ENCODE data around the gene RCOR2. TPM values are rescaled to one million over a fixed set of nuclear protein-coding genes. Genes with fewer than 3 reads are reported as not detected.

The RCOR2 gene
- total and polyA plus RNA-seq, 2 experiments from 2014 or later: 5.5 to 66.9 TPM

DNA sequence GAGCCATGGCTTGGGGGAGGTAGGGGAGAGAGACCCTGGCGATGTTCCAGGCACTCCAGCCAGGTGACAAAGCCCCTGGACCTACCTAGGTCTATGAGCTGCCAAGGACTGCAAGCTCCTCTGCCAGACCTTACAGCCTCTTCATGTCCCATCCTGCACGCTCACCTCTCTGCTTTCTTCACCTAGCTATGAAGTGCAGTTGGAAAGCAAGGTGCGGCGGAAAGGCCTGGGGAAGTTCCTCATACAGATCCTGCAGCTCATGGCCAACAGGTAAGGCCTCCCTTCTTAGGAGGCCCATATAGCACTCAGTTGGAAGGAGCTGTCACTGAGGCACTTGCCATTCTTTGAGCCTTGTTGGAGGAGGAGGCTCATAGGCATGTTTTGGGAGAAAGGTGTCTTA lies 35.6 kb upstream of the RCOR2 start (continued):
- TF ChIP-seq ETS1 (IDR thresholded peaks at IDR 0.05): no peak

GRCh38 chr11:63951779-63952536 lies 35.0 kb upstream of the RCOR2 start:
- peaks cover 10% of the 10 kb centered on the region for H3K4me1 Mint-ChIP-seq
- H3K79me2 ChIP-seq (replicated peaks; ENCODE audit: insufficient read depth): no peaks in the 10 kb centered on the region; the same call in 1 of the 2 replicates
- H3K4me3 Mint-ChIP-seq: no peak overlapping the region; the same call in 2 of the 3 replicates
- H3F3A ChIP-seq (replicated peaks; ENCODE audit: low read depth): no peaks in the 10 kb centered on the region; the same call in 1 of the 2 replicates
- peak overlapping the region; percentile 38 for H3K27ac Mint-ChIP-seq
- H3K9me3 Mint-ChIP-seq: no peaks in the 10 kb centered on the region
- TF ChIP-seq JUNB (IDR thresholded peaks at IDR 0.05; ENCODE audit: unreplicated experiment): no peak
- 0 out of 2 replicates have a peak, but pooled peaks cover 4% of the 10 kb centered on the region for H3K4me1 ChIP-seq (ENCODE audit: insufficient read depth)
- no peaks in the 10 kb centered on the region for H3K9me2 ChIP-seq (ENCODE audit: insufficient read depth)
- peak overlapping the region; percentile 32; the same call in 1 of the 2 replicates for H3K4me2 ChIP-seq
- DNase-seq (ENCODE audit: low spot score) (no peak), ATAC-seq (no peak)
- H3K27me3 Mint-ChIP-seq (ENCODE audit: insufficient read depth, low read depth, poor library complexity): peaks cover 3% of the 10 kb centered on the region
- peaks cover 4% of the 10 kb centered on the region for H3K36me3 ChIP-seq (ENCODE audit: insufficient read depth)
- no peaks in the 10 kb centered on the region for H3K27me3 ChIP-seq (ENCODE audit: insufficient read depth)
- H4K20me1 ChIP-seq (replicated peaks; ENCODE audit: insufficient read depth): no peaks in the 10 kb centered on the region; the same call in 1 of the 2 replicates
- H3K4me3 ChIP-seq: no peak overlapping the region
- peak overlapping the region; percentile 55 for H3K27ac ChIP-seq (ENCODE audit: low read depth)
- peaks cover 72% of the 10 kb centered on the region for H3K36me3 Mint-ChIP-seq (ENCODE audit: low read depth)
- no peak overlapping the region for H2AFZ ChIP-seq

- peak overlapping the region; percentile 15; the same call in 1 of the 2 replicates for H3K27ac ChIP-seq (ENCODE audit: low read depth)
Measured at GRCh38 chr11:63945477-63946163, 28.7 kb upstream of the RCOR2 start.

More at GRCh38 chr11:63945477-63946163, 28.7 kb upstream of the RCOR2 start:
- H2AFZ ChIP-seq: no peak overlapping the region
- Mint-ChIP-seq H3K36me3 (ENCODE audit: low read depth) (peaks cover 29% of the 10 kb centered on the region), H3K9me3 (no peaks in the 10 kb centered on the region), H3K27ac (no peak overlapping the region), H3K4me1 (peaks cover under 1% of the 10 kb centered on the region; the same call in 1 of the 3 replicates), H3K4me3 (no peak overlapping the region), H3K27me3 (ENCODE audit: insufficient read depth, low read depth, poor library complexity) (peaks cover 13% of the 10 kb centered on the region)
- DNase-seq (ENCODE audit: low spot score) (peak; percentile 90), ATAC-seq (peak; percentile 98)
- H3K4me3 ChIP-seq: no peak overlapping the region
- H3F3A ChIP-seq (replicated peaks; ENCODE audit: low read depth): peaks cover 18% of the 10 kb centered on the region
- TF ChIP-seq, protein P1, sequence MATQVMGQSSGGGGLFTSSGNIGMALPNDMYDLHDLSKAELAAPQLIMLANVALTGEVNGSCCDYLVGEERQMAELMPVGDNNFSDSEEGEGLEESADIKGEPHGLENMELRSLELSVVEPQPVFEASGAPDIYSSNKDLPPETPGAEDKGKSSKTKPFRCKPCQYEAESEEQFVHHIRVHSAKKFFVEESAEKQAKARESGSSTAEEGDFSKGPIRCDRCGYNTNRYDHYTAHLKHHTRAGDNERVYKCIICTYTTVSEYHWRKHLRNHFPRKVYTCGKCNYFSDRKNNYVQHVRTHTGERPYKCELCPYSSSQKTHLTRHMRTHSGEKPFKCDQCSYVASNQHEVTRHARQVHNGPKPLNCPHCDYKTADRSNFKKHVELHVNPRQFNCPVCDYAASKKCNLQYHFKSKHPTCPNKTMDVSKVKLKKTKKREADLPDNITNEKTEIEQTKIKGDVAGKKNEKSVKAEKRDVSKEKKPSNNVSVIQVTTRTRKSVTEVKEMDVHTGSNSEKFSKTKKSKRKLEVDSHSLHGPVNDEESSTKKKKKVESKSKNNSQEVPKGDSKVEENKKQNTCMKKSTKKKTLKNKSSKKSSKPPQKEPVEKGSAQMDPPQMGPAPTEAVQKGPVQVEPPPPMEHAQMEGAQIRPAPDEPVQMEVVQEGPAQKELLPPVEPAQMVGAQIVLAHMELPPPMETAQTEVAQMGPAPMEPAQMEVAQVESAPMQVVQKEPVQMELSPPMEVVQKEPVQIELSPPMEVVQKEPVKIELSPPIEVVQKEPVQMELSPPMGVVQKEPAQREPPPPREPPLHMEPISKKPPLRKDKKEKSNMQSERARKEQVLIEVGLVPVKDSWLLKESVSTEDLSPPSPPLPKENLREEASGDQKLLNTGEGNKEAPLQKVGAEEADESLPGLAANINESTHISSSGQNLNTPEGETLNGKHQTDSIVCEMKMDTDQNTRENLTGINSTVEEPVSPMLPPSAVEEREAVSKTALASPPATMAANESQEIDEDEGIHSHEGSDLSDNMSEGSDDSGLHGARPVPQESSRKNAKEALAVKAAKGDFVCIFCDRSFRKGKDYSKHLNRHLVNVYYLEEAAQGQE (IDR thresholded peaks at IDR 0.05; ENCODE audit: unreplicated experiment): no peak
- peak; percentile 61 to 80 for TF ChIP-seq CTCF (conservative IDR thresholded peaks at IDR 0.05; ENCODE audit: low read depth in 2 of 2)
- no peak for TF ChIP-seq JUNB (IDR thresholded peaks at IDR 0.05; ENCODE audit: unreplicated experiment)
- no peak for TF ChIP-seq NANOG (IDR thresholded peaks at IDR 0.05; ENCODE audit: borderline replicate concordance)
- no peak for TF ChIP-seq ZNF114 (CRISPR knock-in tag; IDR thresholded peaks at IDR 0.05)
- TF ChIP-seq EZH2phosphoT487 (IDR thresholded peaks at IDR 0.05; ENCODE audit: unreplicated experiment): no peak
- TF ChIP-seq POLR2AphosphoS5 (IDR thresholded peaks at IDR 0.05; ENCODE audit: low read depth): no peak
- no peaks in the 10 kb centered on the region for H3K4me1 ChIP-seq (ENCODE audit: insufficient read depth)
- H3K79me2 ChIP-seq (replicated peaks; ENCODE audit: insufficient read depth): peaks cover 40% of the 10 kb centered on the region
- H3K4me2 ChIP-seq: no peak overlapping the region
- peaks cover 13% of the 10 kb centered on the region for H3K36me3 ChIP-seq (ENCODE audit: insufficient read depth)
- peaks cover 31% of the 10 kb centered on the region for H4K20me1 ChIP-seq (replicated peaks; ENCODE audit: insufficient read depth)
- no peaks in the 10 kb centered on the region for H3K27me3 ChIP-seq (ENCODE audit: insufficient read depth)
- no peaks in the 10 kb centered on the region for H3K9me2 ChIP-seq (ENCODE audit: insufficient read depth)

Data from GM23338 (cell line).